GM12801 (cell line): Measurements from ENCODE around the gene MAN1B1.

Source experiments
- TF ChIP-seq, protein P1 (sequence below): IDR thresholded peaks from one replicate; pipeline ENCODE4 v1.5.1; 2011; ENCODE audit warnings: control low read depth; ENCODE audit not compliant: insufficient read length; ENCODE audit errors: extremely low read depth

The MAN1B1 gene

DNA sequence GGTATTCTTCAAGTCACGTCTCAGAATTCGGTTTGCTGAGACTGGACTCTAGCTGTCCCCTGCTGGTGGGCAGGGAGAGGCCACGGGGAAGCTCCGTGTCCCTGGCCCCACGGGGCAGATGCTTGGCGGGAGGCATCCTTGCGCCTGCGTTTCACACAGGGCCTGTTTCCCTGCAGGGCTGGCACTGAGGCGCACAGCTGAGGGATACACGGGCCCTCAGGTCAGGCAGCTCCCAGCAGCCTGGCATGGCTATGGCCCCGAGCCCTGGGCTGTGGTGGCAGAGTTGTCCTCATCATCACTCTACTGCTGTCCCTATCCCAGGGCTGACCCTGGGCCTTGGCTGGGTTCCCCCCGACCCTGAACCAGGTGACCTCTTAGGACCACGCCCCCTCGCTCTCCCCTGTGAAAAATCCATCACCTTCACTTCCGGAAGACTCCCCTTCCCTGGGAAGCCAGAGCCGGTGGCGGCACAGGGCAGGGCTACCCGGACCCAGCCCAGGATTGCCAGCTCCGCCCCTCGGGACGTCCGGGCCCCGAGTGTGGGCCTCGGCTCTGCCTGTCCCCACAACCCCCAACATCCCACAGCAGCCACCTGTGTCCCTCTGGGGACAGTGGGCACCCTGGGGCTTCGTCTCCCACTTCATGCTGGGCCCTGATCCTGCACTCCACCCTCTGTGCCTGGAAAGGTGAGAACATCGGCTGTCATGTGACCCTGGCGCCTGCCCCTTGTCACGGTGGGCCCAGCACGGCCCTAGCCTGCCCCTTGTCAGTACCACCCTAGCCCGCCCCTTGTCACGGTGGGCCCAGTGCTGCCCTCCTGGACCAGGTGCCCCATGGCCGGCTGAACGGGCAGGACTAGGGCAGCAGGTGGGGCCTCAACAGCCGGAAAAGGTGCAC, 22.7 kb downstream of the MAN1B1 start:
- TF ChIP-seq, protein P1, sequence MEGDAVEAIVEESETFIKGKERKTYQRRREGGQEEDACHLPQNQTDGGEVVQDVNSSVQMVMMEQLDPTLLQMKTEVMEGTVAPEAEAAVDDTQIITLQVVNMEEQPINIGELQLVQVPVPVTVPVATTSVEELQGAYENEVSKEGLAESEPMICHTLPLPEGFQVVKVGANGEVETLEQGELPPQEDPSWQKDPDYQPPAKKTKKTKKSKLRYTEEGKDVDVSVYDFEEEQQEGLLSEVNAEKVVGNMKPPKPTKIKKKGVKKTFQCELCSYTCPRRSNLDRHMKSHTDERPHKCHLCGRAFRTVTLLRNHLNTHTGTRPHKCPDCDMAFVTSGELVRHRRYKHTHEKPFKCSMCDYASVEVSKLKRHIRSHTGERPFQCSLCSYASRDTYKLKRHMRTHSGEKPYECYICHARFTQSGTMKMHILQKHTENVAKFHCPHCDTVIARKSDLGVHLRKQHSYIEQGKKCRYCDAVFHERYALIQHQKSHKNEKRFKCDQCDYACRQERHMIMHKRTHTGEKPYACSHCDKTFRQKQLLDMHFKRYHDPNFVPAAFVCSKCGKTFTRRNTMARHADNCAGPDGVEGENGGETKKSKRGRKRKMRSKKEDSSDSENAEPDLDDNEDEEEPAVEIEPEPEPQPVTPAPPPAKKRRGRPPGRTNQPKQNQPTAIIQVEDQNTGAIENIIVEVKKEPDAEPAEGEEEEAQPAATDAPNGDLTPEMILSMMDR, result no peak

DNA sequence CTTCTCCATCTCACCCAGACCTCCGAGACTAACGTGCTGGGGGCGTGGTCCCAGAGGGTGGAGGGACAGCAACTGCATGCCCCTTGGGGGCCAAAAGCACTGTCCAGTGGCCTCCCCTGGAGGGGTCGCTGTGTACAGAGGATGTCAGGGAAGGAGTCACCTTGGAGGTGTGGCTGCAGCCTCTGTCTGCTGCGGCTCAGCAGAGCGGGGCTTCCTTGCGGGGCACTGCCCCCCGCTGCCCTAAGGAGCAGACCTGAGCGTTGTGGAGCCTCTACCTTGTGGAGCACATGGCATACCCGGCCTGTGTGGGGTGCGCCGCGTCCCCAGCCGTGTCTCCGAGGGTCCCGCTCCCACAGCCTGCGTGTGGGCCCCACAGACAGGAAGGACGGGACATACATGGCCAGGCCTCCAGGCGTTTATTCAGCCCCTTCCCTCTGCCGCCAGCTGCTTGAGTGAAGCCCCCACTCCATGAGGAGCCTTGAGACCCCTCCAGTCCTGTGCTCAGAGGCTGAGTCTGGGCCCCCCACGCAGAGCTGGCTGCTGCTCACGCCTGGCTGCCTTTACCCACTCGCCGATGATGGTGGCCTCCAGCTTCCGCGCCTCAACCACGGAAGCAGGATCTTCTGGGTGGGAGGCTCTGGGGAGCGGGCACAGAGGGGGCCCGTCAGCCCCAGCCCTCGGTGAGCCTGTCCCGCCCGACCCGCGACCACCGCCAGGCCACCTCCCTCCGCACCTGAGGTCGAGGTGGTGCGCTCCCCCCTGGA, 23.5 kb downstream of the MAN1B1 start:
- TF ChIP-seq, protein P1, result no peak

DNA sequence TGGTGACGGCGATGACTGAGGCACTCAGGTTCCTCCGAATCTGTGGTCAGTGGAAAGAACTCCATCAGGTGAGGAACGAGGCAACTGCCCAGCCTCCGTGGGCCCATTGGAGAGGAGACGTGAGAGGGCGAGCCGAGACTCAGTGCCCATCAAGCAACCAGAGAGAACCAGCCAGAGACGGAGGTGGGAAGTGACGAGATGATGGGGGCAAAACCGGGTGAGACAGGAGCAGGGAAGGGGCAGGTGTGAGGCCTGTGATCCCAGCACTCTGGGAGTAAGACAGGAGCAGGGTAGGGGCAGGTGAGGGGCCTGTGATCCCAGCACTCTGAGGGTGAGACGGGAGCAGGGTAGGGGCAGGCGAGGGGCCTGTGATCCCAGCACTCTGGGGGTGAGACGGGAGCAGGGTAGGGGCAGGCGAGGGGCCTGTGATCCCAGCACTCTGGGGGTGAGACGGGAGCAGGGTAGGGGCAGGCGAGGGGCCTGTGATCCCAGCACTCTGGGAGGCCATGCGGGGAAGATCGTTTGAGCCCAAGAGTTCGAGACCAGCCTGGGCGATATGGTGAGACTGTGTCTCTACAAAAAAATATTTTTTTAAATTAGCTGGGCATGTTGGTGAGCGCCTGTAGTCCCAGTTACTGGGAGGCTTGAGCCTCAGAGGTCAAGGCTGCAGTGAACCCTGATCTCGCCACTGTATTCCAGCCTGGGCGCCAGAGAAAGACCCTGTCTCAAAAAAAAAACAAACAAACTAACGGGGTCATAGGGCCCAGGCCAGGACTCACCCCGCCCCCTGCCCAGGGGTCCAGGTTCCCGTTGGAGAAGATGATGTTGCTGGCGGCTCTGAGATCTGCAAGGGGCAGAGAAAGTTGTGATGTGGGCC, 24.4 kb downstream of the MAN1B1 start:
- TF ChIP-seq, protein P1, result no peak

DNA sequence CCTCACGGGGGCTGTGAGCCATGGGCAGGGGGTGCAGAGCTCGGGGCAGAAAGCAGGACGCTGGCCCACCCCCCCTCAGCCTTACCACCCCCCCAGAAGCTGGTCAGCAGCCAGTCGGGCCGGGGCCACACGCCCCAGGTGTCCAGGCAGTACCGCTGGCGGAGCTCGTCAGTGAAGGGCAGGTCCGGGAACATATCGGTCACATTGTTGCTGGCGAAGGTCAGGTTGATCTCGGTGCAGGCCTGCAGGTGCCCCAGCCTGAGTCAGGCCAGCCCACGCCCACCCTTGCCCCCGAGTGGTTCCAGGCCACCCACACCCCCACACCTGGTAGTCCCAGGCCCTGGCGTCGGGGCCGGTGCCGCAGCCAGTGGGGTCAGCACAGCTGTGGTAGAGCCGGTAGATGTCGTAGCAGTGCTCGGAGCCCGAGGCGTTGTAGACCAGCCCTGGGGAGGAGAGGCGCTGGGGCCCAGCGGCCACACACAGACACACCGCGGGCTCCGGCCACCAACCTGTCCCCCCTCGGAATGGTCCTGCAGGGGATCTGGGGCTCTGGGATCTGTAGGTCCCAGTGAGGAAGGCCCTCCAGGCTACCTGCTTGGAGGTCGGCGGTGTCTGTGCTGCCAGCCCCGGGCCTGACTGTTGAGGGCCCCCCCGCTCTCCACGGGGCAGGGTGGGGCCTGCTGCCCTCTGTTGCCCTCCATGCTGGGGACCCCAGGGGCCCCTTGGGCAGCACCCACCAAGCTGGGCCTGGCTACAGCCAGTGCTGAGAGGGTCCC, 25.2 kb downstream of the MAN1B1 start:
- TF ChIP-seq, protein P1, result no peak

DNA sequence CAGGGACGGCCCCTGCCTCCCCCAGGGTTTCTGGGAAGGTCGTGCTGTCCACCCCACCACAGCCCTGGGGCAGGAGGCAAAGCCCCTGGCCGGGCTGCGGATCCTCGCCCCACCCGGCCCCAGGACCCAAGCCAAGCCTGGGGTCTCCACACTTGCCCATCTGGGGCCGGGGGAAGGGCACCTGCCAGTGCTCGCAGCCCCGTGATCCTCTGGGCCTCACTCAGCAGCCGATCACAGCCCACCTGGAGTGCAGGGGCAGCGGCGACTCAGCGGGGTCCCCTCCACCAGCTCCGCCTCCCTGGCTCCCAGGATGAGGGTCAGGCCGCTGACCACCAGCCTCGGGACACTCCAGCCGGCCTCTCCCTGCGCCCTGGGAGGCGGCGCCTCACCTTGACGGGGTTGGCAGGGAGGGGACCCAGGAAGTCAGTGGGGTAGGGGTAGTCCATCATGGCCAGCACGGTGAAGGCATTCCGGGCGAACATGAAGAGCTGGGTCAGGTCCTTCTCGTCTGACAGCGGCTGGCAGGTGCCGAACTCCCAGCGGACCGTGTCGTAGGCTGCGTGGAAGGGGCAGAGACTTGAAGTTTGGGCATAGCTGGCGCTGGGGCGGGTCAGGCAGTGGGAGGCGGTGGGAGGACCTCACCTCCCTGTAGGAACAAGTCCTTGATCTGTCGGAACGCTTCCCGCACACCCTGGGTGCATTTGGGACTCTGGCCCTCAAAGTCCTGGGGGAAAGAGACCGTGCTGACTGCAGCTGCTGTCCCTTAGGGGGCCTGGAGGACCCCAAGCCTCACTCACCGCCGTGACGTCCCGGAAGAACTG, 26.0 kb downstream of the MAN1B1 start:
- TF ChIP-seq, protein P1, result no peak

DNA sequence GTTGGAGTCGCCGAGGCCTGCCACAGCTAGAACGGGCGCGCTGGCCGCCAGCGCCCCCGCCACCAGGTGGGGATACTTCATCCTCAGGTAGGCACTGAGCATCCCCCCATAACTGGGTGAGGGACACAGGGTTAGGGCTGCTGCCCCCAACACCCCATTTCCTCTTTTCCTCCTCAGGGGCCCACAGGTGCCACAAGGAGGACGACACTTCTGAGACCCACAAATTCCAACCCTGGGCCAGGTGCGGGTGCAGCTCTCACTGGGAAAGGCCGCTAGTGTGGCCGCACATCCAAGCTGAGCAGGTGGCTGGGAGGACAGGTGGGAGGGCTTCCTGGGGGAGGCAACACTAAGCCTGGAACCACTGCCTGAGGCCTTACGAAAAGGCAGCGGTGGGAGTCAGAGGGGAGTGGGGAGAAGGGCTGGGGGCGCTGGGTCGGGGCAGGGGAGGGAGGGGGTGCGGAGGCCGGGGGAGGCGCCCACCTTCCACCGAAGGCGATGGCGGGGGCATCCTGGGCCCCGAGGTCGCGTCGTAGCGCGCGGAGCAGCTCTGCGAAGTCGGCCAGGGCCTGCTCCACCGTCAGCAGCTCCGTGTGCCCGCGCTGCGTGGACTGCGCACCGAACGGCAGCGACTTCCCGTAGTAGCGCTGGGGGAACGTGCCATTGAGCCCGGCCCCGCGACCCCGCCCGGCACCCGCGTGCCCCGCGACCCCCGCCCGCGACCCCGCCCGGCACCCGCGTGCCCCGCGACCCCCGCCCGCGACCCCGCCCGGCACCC, 26.8 kb downstream of the MAN1B1 start:
- TF ChIP-seq, protein P1, result no peak
